Panc1 (cell line): Measurements from ENCODE around the gene PSMC1.
A peak's percentile ranks its signal among the peaks of the same experiment; 100 is the strongest.

ENCODE experiments used
- POLR2AphosphoS5 ChIP-seq: IDR thresholded peaks from 2 replicates; pipeline ENCODE4 v1.6.1; 2012; ENCODE audit warnings: mild to moderate bottlenecking, low read depth, low read length, moderate library complexity
- TF ChIP-seq, protein P1 (sequence below): fragments of 450-650 bp; IDR thresholded peaks from 2 replicates; pipeline ENCODE4 v1.5.1; 2017; ENCODE audit warnings: mild to moderate bottlenecking

DNA sequence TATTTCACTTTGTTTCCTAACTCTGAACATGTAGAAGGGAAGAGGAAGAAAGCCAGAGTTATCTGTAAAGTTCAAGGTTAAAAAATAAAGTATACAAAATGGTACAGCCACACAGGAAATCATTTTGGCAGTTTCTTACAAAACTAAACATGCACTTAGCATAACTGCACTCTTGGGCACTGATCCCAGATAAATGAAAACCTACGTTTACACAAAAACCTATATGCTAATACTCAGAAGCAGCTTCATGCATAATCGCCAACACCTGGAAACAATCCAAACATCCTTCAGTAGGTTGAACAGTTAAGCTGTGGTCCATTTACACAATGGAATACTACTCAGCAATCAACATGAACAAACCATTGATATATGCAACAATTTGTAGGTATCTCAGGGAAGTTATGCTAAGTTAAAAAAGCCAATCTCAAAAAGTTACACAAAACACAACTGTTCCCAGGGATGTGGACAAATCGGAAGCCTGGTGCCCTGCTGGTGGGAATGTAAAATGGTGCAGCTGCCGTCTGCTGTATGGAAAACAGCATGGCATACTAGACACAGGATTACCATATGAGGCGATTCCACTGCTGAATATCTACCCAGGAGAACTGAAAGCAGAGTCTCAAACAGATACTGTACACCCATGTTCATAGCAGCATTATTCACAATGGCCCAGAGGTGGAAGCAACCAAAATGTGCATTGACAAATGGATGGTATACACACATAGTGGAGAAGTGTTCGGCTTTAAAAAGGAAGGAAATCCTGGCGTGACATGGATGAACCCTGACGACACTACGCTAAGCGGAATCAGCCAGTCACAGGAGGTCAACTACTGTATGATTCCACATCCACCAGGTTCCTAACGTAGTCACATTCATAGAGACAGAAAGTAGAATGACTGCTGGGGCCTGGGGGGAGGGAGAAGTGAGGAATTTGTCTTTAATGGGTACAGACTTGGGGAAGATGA is 37.7 kb downstream of the PSMC1 start:
- TF ChIP-seq, protein P1, sequence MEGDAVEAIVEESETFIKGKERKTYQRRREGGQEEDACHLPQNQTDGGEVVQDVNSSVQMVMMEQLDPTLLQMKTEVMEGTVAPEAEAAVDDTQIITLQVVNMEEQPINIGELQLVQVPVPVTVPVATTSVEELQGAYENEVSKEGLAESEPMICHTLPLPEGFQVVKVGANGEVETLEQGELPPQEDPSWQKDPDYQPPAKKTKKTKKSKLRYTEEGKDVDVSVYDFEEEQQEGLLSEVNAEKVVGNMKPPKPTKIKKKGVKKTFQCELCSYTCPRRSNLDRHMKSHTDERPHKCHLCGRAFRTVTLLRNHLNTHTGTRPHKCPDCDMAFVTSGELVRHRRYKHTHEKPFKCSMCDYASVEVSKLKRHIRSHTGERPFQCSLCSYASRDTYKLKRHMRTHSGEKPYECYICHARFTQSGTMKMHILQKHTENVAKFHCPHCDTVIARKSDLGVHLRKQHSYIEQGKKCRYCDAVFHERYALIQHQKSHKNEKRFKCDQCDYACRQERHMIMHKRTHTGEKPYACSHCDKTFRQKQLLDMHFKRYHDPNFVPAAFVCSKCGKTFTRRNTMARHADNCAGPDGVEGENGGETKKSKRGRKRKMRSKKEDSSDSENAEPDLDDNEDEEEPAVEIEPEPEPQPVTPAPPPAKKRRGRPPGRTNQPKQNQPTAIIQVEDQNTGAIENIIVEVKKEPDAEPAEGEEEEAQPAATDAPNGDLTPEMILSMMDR, result peak; percentile 7; the same call in 1 of the 2 replicates
- no peak for TF ChIP-seq POLR2AphosphoS5
